ENCODE results near the gene KDM6B.

- TF ChIP-seq CTCF (IDR thresholded peaks at IDR 0.05): peak in 4 of 6 experiments; percentile 25 to 41 (median 30)
- peak in 1 of 2 donors; percentile 46 for TF ChIP-seq POLR2A (IDR thresholded peaks at IDR 0.05)
These were observed 23.0 kb downstream of the KDM6B start, which contains the start of gene NAA38 for GRCh38 chr17:7856811-7857712.
